ENCODE measurements around the gene LRRC4B. TPM values are rescaled to one million over a fixed set of nuclear protein-coding genes. Genes with fewer than 3 reads are reported as not detected.

The LRRC4B gene
- total and polyA plus RNA-seq, 2 donors from 2014 or later: 1.2 to 2.6 TPM

GRCh38 chr19:50509366-50509765, 58.9 kb downstream of the LRRC4B start:
- DNase-seq (peak in 2 of 5 donors; percentile 55 to 59), FAIRE-seq (no peak)
- no peak for TF ChIP-seq CTCF (IDR thresholded peaks at IDR 0.05; ENCODE audit: borderline replicate concordance, extremely low read depth, insufficient read depth)
- Histone ChIP-seq H3K27me3 (ENCODE audit: control insufficient read depth, insufficient read depth, low read length) (no peaks in the 10 kb centered on the region), H3K4me3 (ENCODE audit: low read length in 3 of 3) (no peak overlapping the region), H3K36me3 (ENCODE audit: control insufficient read depth in 2 of 3, insufficient read depth in 3 of 3, low read length in 3 of 3) (no peaks in the 10 kb centered on the region), H3K9ac (ENCODE audit: low read length in 3 of 3) (no peak overlapping the region), H3K4me1 (ENCODE audit: control insufficient read depth in 2 of 3, insufficient read depth in 2 of 3, low read depth in 1 of 3, low read length in 3 of 3) (peaks cover 0 to 9% (median 6%) of the 10 kb centered on the region in 3 donors), H3K27ac (ENCODE audit: low read depth in 2 of 2, low read length in 2 of 2) (no peak overlapping the region), H3K9me3 (ENCODE audit: control insufficient read depth in 2 of 3, insufficient read depth in 1 of 3, low read length in 3 of 3) (no peaks in the 10 kb centered on the region)
- intact Hi-C loops (cut with DNase I): no loop called here

- Histone ChIP-seq H3K4me3 (ENCODE audit: low read length in 3 of 3) (no peak overlapping the region), H3K9me3 (ENCODE audit: control insufficient read depth in 2 of 3, insufficient read depth in 1 of 3, low read length in 3 of 3) (no peaks in the 10 kb centered on the region), H3K27me3 (ENCODE audit: control insufficient read depth, insufficient read depth, low read length) (no peaks in the 10 kb centered on the region), H3K9ac (ENCODE audit: low read length in 3 of 3) (no peak overlapping the region), H3K36me3 (ENCODE audit: control insufficient read depth in 2 of 3, insufficient read depth in 3 of 3, low read length in 3 of 3) (no peaks in the 10 kb centered on the region), H3K4me1 (ENCODE audit: control insufficient read depth in 2 of 3, insufficient read depth in 2 of 3, low read depth in 1 of 3, low read length in 3 of 3) (peaks cover 0 to 7% (median 6%) of the 10 kb centered on the region in 3 donors), H3K27ac (ENCODE audit: low read depth in 2 of 2, low read length in 2 of 2) (no peak overlapping the region)
- TF ChIP-seq CTCF (IDR thresholded peaks at IDR 0.05; ENCODE audit: borderline replicate concordance, extremely low read depth, insufficient read depth): no peak
- FAIRE-seq: no peak
- DNase-seq: peak in 1 of 5 donors; percentile 23
- intact Hi-C loops (cut with DNase I): no loop called here
Measured at GRCh38 chr19:50508843-50509190, 59.4 kb downstream of the LRRC4B start.

DNA sequence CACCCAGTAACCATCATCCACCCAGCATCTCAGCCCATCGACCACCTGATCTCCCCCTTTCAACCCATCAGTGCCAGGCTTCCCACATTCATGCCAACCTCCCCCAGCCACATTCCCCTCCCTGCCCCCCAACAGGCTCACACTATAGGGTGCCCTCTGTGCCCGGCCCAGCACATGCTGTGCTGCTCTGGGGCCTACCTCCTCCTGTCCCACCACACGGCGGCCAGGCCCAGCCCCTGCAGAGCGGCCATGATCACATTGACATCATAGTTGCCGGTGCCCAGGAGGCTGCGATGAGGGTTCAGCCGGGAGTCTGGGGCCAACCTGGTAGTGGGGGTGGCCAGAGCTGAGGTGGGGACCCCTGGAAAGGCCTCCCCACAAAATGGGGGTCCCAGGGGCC, 60.9 kb downstream of the LRRC4B start:
- FAIRE-seq (no peak), DNase-seq (peak in 1 of 5 donors; percentile 65)
- H3K9ac ChIP-seq (ENCODE audit: low read length in 3 of 3): no peak overlapping the region
- H3K27me3 ChIP-seq (ENCODE audit: control insufficient read depth, insufficient read depth, low read length): no peaks in the 10 kb centered on the region
- H3K4me3 ChIP-seq (ENCODE audit: low read length in 3 of 3): no peak overlapping the region
- no peaks in the 10 kb centered on the region for H3K9me3 ChIP-seq (ENCODE audit: control insufficient read depth in 2 of 3, insufficient read depth in 1 of 3, low read length in 3 of 3)
- H3K4me1 ChIP-seq (ENCODE audit: control insufficient read depth in 2 of 3, insufficient read depth in 2 of 3, low read depth in 1 of 3, low read length in 3 of 3): peaks cover 0 to 7% (median 6%) of the 10 kb centered on the region in 3 donors
- H3K27ac ChIP-seq (ENCODE audit: low read depth in 2 of 2, low read length in 2 of 2): no peak overlapping the region
- intact Hi-C loops (cut with DNase I): no loop called here
- no peaks in the 10 kb centered on the region for H3K36me3 ChIP-seq (ENCODE audit: control insufficient read depth in 2 of 3, insufficient read depth in 3 of 3, low read length in 3 of 3)
- no peak for TF ChIP-seq CTCF (IDR thresholded peaks at IDR 0.05; ENCODE audit: borderline replicate concordance, extremely low read depth, insufficient read depth)

GRCh38 chr19:50506700-50507099, 61.5 kb downstream of the LRRC4B start:
- no peak for FAIRE-seq
- no peak for DNase-seq
- peaks cover 0 to 7% (median 6%) of the 10 kb centered on the region in 3 donors for H3K4me1 ChIP-seq (ENCODE audit: control insufficient read depth in 2 of 3, insufficient read depth in 2 of 3, low read depth in 1 of 3, low read length in 3 of 3)
- H3K9ac ChIP-seq (ENCODE audit: low read length in 3 of 3): no peak overlapping the region
- H3K4me3 ChIP-seq (ENCODE audit: low read length in 3 of 3): no peak overlapping the region
- H3K36me3 ChIP-seq (ENCODE audit: control insufficient read depth in 2 of 3, insufficient read depth in 3 of 3, low read length in 3 of 3): no peaks in the 10 kb centered on the region
- no peaks in the 10 kb centered on the region for H3K27me3 ChIP-seq (ENCODE audit: control insufficient read depth, insufficient read depth, low read length)
- no peaks in the 10 kb centered on the region for H3K9me3 ChIP-seq (ENCODE audit: control insufficient read depth in 2 of 3, insufficient read depth in 1 of 3, low read length in 3 of 3)
- TF ChIP-seq CTCF (IDR thresholded peaks at IDR 0.05; ENCODE audit: borderline replicate concordance, extremely low read depth, insufficient read depth): no peak
- intact Hi-C loops (cut with DNase I): no loop called here
- H3K27ac ChIP-seq (ENCODE audit: low read depth in 2 of 2, low read length in 2 of 2): no peak overlapping the region
